Right forelimb (tissue), 1 donor: ENCODE measurements around the gene PPP4R2.

Experiments used
- DNase-seq: peaks from one replicate; pipeline ENCODE4 v3.0.0-alpha.2; 2018

The PPP4R2 gene

DNA sequence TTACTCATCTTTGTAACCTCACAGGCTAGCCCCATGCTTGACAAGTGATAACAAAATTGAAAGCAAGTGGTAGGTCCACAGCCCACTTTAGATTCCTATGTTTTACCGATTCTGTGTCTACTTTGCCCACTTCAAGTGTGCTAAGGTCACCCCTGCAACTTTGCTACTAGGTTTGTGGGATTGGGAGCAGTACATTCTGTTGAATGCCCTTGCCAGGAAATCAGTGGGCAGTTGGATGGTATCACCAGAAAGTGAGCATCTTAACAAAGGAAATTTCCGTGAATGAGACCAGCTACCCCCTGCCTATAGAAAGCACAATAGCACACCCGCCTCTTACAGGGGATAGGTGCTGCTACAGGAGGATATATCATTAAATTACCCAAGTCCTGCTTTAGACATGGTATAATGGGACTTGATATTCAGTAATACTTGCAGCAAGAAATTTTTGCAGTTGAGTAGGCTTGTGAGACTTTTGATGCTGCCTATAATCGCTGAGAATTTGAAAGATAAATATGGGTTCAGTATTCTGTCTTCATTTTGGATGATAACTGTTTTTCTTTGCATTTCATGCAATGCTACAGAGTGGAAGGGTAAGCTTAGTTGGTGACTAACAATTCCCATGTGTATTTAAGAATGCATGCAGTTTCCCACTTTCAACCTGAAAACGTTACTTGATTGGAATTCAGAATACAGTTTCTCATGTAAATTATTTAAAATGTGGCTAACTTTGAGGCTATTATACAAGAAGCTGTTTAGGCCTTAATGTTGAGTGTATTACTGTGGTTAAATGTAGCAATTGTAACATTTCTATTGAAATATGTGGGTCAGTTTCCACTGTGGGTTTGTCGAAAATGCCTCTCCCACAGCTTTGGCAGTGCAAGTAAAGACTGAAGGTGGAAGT, 74.3 kb downstream of the PPP4R2 start:
- no peak for DNase-seq

DNA sequence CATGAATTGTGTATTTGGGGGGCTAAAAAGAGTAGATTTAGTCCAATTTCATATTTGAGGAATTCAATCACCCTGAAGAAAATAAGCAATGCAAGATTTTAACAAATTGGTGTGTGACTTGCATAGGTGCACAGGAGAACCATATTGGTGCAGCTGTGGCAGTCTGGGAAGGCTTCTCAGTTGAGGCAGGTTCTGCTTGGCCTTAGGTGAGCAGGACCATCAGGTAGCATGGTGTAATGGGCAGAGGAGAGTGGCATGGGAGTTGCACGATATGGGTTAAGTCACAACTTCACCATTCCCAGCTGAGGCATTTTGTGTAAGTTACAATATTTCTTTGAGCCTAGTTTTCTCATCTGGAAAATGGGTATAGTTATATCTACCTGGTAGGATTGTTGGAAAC, 75.3 kb downstream of the PPP4R2 start:
- DNase-seq: no peak

DNA sequence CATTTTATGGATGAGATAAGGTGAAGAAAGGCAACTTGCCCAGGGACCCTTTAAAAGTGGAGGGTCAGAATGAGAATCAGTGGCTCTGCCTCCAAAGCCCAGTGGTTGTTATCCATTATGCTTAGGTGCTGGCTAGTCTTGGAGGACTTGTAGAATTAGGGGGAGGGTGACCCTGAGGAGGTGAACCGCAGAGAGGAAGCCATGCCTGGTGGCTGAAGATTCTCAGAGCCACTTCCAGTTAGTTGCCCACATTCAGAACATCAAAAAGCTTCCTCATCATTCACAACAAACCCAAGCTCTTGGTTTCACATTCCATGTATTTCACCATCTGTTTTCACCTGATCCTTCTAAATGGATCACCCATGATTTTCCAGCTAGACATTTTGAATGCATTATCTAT, 76.0 kb downstream of the PPP4R2 start:
- DNase-seq: no peak

DNA sequence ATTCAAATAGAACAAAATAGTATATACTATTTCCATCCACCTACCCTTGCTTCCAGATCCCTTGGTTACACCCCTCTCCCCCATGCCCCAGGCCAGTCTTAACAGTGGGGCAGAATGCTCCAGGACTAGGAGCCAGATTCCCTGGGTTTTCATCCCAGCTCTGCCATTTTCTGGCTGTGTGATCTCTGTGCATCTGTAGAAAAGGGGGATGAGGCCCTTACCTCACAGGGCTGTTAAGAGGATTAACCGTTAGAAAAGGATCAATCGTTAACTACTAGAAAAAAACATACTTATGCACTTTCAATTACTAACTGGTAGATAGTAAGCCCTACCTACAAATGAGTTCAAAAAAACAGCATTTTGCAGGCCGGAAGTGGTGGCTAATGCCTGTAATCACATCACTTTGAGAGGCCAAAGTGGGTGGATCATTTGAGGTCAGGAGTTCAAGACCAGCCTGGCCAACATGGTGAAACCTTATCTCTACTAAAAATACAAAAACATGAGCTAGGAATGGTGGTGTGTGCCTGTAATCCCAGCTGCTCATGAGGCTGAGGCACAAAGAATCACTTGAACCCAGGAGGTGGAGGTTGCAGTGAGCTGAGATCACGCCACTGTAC, 76.6 kb downstream of the PPP4R2 start:
- DNase-seq: no peak

DNA sequence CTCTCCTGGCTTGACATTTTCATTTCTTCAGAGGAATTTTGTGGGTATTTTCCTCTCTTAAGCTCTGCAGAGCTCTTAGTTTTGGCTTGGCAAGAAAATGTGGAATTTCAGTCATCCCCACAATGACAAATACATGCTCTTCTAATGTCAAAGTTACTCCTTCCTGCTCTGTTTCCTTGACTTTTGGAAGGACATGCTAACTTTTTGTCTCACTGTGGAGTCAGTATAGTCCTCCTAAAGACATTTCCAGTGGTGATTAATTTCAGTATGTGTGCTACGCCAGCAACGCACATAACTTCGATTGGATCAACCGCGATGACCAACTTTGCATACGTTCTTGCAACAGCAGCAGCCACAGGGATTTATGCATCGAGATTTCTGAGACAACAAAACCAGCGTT, 78.2 kb downstream of the PPP4R2 start:
- DNase-seq: no peak

DNA sequence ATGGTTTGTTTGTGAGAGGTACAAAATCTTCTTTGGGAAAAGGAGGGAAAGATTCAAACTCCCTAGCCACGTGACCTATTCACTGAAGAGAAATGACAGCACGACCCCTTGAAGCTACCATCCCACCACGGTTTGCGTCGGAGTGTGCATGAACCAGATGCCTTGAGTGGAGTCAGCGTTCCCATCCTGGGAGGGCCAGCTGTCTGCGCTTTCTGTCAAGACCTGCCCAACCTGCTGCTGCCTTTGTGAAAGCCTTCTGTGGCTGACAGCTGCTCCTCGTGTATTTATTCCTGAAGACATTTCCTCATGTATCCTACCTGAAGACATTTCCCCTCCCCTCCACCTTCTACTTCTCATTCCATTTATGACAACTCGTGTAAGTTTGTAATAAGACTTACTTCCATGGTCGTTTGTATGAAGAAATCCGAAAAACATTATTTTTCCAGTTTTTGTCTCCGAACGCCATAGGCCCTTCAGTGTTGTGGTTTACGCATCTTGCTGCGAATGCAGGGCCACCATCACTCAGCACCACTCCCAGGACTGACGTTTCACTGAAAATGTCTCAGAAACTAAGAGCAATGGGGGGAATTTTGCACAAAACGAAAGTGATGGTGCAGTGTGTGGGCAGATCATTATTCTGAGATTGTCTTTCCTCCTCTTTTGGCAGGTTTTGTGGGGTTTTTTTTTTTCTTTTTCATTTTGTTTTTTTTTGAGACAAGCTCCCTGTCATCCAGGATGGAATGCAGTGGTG, 83.8 kb downstream of the PPP4R2 start:
- no peak for DNase-seq

DNA sequence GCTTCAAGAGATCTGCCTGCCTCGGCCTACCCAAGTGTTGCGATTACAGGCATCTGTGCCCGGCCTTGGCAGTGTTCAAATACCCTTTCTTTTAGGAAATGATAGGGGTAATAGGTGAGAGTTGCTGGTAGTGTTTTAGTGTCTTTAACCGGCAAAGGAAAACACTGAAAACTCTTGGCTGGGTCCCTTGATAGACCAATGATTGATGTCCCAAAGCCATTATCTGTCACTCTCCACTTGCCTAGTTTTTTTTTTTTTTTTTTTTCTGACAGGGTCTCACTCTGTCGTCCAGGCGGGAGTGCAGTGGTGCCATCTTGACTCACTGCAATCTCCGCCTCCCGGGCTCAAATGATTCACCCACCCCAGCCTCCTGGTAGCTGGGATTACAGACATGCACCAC, 84.5 kb downstream of the PPP4R2 start:
- no peak for DNase-seq

DNA sequence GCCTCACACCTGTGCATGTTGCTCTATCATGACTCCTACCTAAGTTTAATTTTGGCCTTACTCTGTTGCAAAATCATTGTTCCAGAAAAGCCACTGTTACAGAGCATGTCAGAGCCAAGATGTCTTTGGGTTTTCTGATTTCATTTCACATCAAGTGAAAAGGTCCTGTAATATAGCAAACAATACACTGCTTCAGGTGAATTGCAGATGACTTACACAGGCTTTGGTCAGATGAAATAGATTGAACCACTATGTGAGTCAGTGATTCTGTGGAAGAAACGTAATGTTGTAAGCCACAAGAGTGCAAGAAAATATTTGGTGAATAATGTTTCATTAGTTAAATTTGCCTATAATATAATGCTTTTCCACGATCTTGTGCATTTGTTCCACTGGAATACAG, 87.6 kb downstream of the PPP4R2 start:
- no peak for DNase-seq

DNA sequence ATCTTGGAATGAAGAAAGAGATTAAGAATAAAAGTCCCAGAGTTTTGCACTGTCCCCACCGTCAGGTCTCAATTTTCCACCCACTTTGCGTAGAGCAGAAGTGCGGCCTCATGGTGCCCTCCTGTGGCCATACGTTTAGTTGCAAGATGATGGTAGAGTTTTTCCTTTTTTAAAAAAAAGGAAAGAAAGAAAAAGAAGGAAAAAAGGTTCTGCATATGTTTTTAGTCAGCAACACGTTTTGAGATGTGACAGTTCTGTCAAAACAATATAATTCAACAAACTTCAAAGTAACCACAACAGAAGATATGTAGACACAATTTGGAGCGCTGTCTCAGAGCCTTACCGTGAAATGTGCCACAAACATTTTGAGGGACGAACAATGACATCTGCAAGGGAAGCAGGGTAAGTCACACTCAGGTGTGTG, 89.5 kb downstream of the PPP4R2 start:
- no peak for DNase-seq

DNA sequence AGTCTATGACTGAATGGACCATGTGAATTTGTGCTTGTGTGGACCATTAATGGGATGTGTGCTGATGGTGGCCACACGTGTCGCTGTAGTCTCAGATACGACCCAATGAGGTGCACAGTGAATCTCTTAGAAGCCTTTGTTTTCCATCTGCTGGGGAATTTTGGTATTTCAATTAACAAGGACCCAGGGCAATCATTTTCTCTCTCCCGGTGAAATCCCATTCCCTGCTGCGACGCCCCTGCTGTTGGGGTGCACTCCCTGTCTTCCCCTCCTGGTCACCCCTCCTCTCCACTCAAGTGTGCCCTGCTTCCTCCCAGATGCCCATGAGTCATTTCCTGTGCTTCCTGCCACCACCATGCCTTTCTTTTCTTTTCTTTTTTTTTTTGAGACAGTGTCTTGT, 97.5 kb downstream of the PPP4R2 start:
- DNase-seq: no peak

DNA sequence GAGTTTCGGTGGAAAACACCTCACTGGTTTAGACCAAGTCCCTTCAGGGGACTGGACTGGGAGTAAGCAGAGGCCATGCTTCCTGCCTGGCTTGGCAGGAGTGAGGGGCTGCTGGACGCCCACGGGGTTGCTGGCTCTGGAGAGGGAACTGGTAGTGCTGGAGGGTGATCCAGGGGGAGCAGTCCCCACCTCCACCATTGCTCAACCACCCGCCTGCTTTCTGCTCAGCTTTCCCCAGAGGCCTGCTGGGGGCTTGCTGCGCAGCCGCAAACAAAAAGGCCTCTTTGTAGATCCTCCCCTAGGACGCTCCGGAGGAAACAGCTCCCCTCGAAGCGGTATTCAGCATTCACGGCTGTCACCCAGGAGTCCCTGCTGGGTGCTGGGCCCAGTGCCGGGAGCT, 98.3 kb downstream of the PPP4R2 start:
- no peak for DNase-seq

DNA sequence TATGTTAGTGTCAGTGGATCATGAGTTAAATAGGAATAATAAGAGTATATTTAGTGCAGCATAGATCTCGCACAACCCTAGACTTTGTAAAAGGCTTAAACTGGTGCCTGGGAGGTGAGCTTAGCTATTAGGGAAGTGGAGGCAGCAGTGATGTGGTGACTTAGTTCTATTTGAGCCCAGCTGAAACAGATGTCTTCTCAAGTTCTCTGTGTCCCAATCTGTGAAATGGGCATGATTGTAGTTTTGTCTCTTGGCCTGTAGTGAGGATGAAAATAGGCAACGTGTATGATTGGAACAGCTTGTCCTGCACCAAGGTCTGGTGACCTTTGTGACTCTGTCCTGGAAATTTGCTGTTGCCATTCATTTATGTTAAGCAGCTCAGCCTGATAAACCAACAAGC, 99.6 kb downstream of the PPP4R2 start:
- no peak for DNase-seq

DNA sequence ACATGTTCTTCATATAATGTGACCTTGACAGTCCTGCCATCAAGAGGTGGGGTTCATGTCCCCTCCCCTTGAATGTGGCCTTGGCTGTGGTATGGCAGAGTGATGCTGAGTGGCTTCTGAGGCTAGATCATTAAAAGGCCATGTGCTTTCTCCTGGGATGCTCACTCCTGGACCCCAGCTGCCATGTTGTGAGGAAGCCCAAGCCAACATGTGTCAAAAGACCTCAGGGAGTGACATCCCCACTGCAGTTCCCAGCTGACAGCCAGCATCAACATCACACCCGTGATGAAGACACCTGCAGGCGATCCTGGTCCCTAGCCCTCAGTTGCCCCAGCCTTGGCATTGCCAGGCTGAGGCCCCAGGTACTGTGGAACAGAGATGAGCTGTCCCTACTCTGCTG, 101.4 kb downstream of the PPP4R2 start:
- DNase-seq: no peak

DNA sequence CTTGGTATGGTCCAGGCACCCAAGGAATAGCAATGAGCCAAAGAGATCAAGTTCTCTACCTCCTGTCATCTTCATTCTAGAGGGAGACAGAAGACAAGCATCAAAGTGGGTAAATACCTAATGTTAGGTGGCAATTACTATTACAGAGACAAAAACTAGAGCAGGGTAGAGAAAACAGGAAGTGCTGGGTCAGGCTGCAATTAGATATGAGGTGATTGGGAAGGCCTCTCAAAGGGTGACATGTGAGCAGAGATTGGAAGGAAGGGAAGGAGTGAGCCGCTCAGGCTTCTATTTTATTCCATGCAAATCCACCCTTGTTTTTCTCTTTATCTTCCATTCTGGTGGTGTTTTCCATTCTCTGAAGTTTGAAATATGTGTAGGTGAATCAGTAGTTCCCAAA, 102.3 kb downstream of the PPP4R2 start:
- no peak for DNase-seq

DNA sequence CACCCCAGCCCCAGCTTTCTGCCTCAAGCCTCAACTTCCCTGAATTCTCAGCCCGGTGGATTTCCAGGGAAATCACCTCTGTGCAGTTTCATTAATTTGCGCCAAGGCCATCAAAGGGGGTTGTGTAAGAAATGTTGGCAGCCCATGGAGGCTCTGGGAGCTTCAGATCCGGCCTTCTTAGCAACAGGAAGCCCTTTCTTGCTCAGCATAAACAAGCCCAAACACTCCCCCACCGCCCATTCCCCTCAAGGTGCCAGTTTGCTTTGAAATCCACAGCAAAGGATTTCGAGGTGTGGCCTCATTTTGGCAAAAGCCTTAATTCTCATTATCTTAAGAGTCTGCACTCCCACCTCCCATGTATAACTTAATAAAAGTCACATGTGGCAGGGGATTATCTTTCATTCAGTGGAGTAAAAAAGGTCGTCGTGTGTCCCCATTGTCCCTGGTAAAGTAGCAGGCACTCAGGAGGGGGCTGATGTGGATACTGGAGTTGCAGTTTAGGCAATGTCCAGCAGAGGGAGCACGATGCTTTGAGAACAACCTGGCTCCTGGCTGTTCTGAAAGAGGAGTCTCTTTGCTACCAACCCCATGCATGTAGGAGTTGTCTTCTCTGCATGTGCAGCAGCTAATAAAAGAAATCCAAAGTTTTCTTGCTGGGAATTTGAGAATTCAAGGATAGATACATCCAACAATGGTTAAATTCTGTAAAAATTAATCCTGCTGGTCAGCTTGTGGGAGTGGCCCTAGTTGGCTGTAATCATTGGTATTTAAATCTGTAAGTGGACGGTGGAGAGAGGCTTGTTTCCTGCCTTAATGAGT, 104.3 kb downstream of the PPP4R2 start:
- peak; percentile 89 for DNase-seq

DNA sequence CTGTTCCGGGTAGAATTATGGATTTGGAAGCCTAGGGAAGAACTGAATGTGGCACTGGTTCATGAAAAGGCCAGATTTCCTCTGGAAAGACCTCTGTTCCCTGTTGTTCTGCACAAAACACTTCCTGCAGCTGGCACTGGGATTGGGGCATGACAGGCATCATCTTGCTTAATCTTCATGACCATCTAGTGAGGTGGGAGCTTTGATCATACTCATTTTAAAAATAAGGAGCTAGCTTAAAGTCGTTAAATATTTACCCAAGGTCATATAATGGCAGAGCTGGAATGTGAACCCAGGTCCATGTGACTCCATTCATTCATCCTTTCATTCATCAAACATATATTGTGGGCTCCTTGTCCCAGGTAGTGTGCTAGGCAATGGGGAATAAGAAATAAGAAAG, 105.3 kb downstream of the PPP4R2 start:
- no peak for DNase-seq

DNA sequence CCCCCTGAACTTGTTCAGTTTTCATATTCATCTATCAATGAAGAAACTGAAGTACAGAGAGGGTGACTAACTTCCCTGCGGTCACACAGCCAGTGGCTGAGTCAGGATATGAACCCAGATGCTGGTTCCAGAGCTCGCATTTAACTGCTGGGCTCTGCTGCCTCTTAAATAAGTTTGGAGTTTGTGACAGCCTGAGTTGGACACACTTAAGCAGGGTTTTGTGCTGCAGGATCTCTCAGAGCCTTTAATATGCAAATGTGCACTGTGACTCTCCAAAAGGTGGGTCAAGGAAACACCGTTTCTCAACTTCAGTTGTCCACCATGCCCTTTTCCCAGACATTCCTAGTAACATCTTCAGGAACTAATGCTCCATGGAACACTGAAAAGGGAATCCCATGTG, 110.6 kb downstream of the PPP4R2 start:
- no peak for DNase-seq

DNA sequence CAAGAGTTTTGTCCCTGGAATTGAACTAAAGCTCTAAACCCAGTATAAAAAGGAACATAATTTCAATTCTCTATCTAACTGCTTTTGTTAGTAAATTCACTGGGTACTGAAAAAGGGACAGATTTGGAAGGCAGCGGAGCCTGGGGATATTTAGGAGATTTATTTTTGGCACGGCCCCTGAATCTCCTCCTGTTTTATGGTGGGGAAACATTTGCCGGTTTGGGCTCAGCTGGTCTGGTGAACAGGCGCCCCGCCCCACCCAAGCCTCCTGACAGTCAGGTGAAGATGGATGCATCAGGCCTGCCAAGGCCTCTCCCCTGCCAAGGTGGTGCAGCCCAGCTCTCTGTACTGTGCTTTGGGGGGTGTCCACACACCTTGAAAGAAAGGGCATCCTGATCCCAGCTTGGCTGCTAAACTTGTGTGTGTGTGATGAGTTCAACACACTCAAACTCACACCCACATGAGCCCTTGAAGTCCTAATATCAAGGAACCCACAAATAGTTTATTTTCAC, 111.1 kb downstream of the PPP4R2 start:
- no peak for DNase-seq

DNA sequence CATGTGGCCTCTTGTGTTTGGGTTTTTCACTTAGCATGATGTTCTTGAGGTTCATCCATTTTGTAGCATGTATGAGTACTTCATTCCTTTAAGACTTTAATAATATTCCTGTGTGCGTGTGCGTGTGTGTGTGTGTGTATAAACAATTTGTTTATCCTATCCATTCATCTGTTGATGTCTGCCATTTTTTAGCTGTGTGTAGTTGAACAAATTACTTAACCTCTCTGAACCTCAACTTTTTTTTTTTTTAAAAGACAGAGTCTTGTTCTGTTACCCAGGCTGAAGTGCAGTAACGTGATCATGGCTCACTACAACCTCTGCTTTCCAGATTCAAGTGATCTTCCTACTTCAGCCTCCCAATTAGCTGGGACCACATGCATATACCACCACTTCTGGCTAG, 112.1 kb downstream of the PPP4R2 start:
- DNase-seq: no peak

DNA sequence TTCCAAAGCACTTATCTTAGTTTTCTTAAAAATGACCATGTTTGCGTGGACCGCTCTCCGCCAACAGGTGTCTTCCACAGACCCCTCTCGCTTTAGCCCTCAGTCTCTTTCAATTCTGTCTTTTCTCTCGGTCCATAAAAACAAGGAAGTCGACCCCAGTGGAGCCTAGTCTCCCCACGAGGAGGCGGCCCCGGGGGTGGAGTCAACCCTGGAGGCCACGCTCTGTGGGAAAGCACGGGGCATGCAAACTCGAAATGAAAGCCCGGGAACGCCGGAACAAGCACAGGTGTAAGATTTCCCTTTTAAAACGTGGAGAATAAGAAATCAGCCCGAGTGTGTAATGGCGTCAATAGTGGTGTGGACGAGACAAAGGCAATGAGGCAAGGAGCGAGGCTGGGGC, 113.9 kb downstream of the PPP4R2 start:
- no peak for DNase-seq

DNA sequence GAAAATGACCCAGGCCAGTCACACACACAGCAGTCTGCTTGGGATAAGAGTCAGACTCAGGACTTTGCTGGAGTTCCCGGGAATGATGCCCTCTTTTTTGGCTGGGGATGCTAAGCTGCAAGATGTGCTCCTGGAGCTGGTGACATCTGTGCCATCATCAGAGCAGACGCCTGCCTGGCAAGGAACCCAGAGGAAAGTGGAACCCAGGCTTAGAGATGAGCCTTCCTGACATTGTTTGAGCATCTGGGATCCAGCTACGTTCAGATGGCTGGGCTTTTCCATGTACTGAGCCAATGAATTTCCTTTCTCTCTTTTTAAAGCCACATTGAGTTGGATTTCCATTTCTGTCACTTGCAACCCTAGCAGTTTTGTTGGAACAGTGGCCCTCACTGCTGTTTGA, 118.1 kb downstream of the PPP4R2 start:
- DNase-seq: no peak

DNA sequence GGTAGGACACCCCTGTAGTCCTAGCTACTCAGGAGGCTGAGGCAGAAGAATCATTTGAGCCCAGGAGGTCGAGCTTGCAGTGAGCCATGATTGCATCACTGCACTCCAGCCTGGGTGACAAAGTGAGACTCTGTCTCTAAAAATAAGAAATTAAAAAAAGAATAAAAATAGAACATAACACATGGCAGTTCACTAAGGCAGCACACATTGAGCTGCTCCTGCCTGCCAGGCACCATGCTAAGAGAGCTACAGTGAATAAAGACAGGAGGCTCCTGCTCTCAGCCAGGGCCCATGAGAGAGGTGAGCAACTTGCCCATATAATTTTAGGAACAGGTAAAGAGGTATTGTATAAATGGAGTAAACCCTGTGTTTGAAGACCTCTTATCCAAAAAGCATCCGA, 119.2 kb downstream of the PPP4R2 start:
- DNase-seq: no peak
